Activated naive CD4-positive, alpha-beta T cell treated with anti-CD3 and anti-CD28 coated beads for 36 hours (primary cell): Measurements from ENCODE around the gene SNX20. TPM values are rescaled to one million over a fixed set of nuclear protein-coding genes. Genes with fewer than 3 reads are reported as not detected.

ENCODE experiments used
- CTCF ChIA-PET: fragments of 350-600 bp; sonication (Branson Sonifier 250); formaldehyde crosslinking; loops from one replicate; lab custom pipeline; 2021; ENCODE audit warnings: antibody characterized with exemption; lab: Charles Lee
- DNase-seq: peaks from one replicate; pipeline ENCODE4 v3.0.0-alpha.2; 2020
- H3K27ac Mint-ChIP-seq: one replicate; pipeline ENCODE4 v1.8.0; 2021; ENCODE audit warnings: mild to moderate bottlenecking, mixed read lengths
- H3K27me3 Mint-ChIP-seq: one replicate; pipeline ENCODE4 v1.8.0; 2021; ENCODE audit warnings: low read depth, mixed read lengths
- H3K36me3 Mint-ChIP-seq: one replicate; pipeline ENCODE4 v1.8.0; 2021; ENCODE audit warnings: low read depth, mixed read lengths
- H3K4me1 Mint-ChIP-seq: one replicate; pipeline ENCODE4 v1.8.0; 2021; ENCODE audit warnings: low read depth, mixed read lengths
- H3K4me3 Mint-ChIP-seq: one replicate; pipeline ENCODE4 v1.8.0; 2021; ENCODE audit warnings: mild to moderate bottlenecking, moderate library complexity, mixed read lengths
- H3K9me3 Mint-ChIP-seq: one replicate; pipeline ENCODE4 v1.8.0; 2021; ENCODE audit warnings: mixed read lengths
- intact Hi-C: fragments of 100-400 bp; cut with micrococcal nuclease; formaldehyde crosslinking; loops from one replicate; pipeline ENCODE4 v1.15.1; 2023
- total RNA-seq, 2 experiments: library from RNA; stranded (reverse); gene quantifications; one replicate each; pipeline ENCODE4 v1.2.3, GENCODE V29; 2021

Gene SNX20
- total RNA-seq, 2 experiments from 2014 or later, result 29.6 to 30.3 TPM

- Mint-ChIP-seq H3K27me3 (no peaks in the 10 kb centered on the region), H3K27ac (peak overlapping the region; percentile 60), H3K4me3 (no peak overlapping the region), H3K36me3 (peaks cover 63% of the 10 kb centered on the region), H3K9me3 (peaks cover 23% of the 10 kb centered on the region), H3K4me1 (peaks cover 40% of the 10 kb centered on the region)
- no peak for DNase-seq
- intact Hi-C loops, result no loop called here
- CTCF ChIA-PET, result interaction anchor here (0.5 to 24.9 kb wide), 6 partner anchors 8 to 162 kb away, joined by 3 to 532 read pairs (median 128); partner anchors contain the start of gene CYLD
Measured at GRCh38 chr16:50675686-50676610, 5.2 kb downstream of the SNX20 start.

GRCh38 chr16:50674831-50675230 is 6.3 kb downstream of the SNX20 start:
- H3K9me3 Mint-ChIP-seq, result peaks cover 23% of the 10 kb centered on the region
- no peak for DNase-seq
- H3K4me3 Mint-ChIP-seq, result no peak overlapping the region
- peaks cover 36% of the 10 kb centered on the region for H3K4me1 Mint-ChIP-seq
- H3K36me3 Mint-ChIP-seq, result peaks cover 68% of the 10 kb centered on the region
- H3K27ac Mint-ChIP-seq, result no peak overlapping the region
- CTCF ChIA-PET, result interaction anchor here (0.5 to 24.9 kb wide), 6 partner anchors 7 to 216 kb away, joined by 3 to 532 read pairs (median 128); partner anchors contain the start of gene CYLD
- intact Hi-C loops, result no loop called here
- no peaks in the 10 kb centered on the region for H3K27me3 Mint-ChIP-seq

- Mint-ChIP-seq H3K9me3 (peaks cover 23% of the 10 kb centered on the region), H3K4me1 (peaks cover 26% of the 10 kb centered on the region), H3K4me3 (no peak overlapping the region), H3K36me3 (peaks cover 69% of the 10 kb centered on the region), H3K27me3 (no peaks in the 10 kb centered on the region), H3K27ac (no peak overlapping the region)
- DNase-seq, result no peak
- CTCF ChIA-PET, result interaction anchor here (0.6 to 24.9 kb wide), 6 partner anchors 6 to 332 kb away, joined by 3 to 532 read pairs (median 251); partner anchors contain the start of genes CYLD and SNX20
- intact Hi-C loops, result no loop called here
Measured at GRCh38 chr16:50673496-50674275, 7.4 kb downstream of the SNX20 start.

GRCh38 chr16:50671644-50672260 is 9.4 kb downstream of the SNX20 start:
- peaks cover 60% of the 10 kb centered on the region for H3K36me3 Mint-ChIP-seq
- intact Hi-C loops, result loop anchor here (1.0 kb wide), 2 partner anchors 76 to 135 kb away; no protein-coding TSS in a partner anchor
- no peaks in the 10 kb centered on the region for H3K27me3 Mint-ChIP-seq
- H3K4me3 Mint-ChIP-seq, result no peak overlapping the region
- CTCF ChIA-PET, result interaction anchor here (0.6 to 24.9 kb wide), 24 partner anchors 9 to 345 kb away, joined by 3 to 532 read pairs (median 4); partner anchors contain the start of genes CYLD and SNX20
- peak overlapping the region; percentile 84 for H3K27ac Mint-ChIP-seq
- peaks cover 29% of the 10 kb centered on the region for H3K4me1 Mint-ChIP-seq
- H3K9me3 Mint-ChIP-seq, result peaks cover 23% of the 10 kb centered on the region
- peak; percentile 82 for DNase-seq

- H3K27ac Mint-ChIP-seq, result peak overlapping the region; percentile 30
- CTCF ChIA-PET, result interaction anchor here (0.7 to 24.9 kb wide), 8 partner anchors 9 to 344 kb away, joined by 3 to 532 read pairs (median 6); partner anchors contain the start of genes CYLD and SNX20
- intact Hi-C loops, result no loop called here
- peaks cover 30% of the 10 kb centered on the region for H3K4me1 Mint-ChIP-seq
- no peaks in the 10 kb centered on the region for H3K27me3 Mint-ChIP-seq
- DNase-seq, result no peak
- no peak overlapping the region for H3K4me3 Mint-ChIP-seq
- H3K36me3 Mint-ChIP-seq, result peaks cover 48% of the 10 kb centered on the region
- H3K9me3 Mint-ChIP-seq, result peaks cover 23% of the 10 kb centered on the region
Measured at GRCh38 chr16:50670476-50670875, 10.6 kb downstream of the SNX20 start.

GRCh38 chr16:50669741-50670140 is 11.4 kb downstream of the SNX20 start:
- H3K27me3 Mint-ChIP-seq, result no peaks in the 10 kb centered on the region
- H3K36me3 Mint-ChIP-seq, result peaks cover 41% of the 10 kb centered on the region
- CTCF ChIA-PET, result interaction anchor here (0.9 to 24.9 kb wide), 6 partner anchors 11 to 137 kb away, joined by 3 to 532 read pairs (median 127); partner anchors contain the start of genes CYLD and SNX20
- no peak for DNase-seq
- peaks cover 23% of the 10 kb centered on the region for H3K9me3 Mint-ChIP-seq
- intact Hi-C loops, result no loop called here
- H3K4me3 Mint-ChIP-seq, result no peak overlapping the region
- H3K4me1 Mint-ChIP-seq, result peaks cover 35% of the 10 kb centered on the region
- no peak overlapping the region for H3K27ac Mint-ChIP-seq

GRCh38 chr16:50668368-50669008 is 12.6 kb downstream of the SNX20 start:
- Mint-ChIP-seq H3K36me3 (peaks cover 31% of the 10 kb centered on the region), H3K27ac (peak overlapping the region; percentile 94), H3K4me3 (no peak overlapping the region)

GRCh38 chr16:50667497-50668367 is 13.4 kb downstream of the SNX20 start:
- peak overlapping the region; percentile 76 for H3K4me3 Mint-ChIP-seq
- CTCF ChIA-PET, result interaction anchor here (0.8 to 24.9 kb wide), 32 partner anchors 13 to 643 kb away, joined by 3 to 532 read pairs (median 4); partner anchors contain the start of genes CNEP1R1, CYLD and SNX20
- DNase-seq, result peak; percentile 38
- peak overlapping the region; percentile 94 for H3K27ac Mint-ChIP-seq
- intact Hi-C loops, result loop anchor here (1.0 to 2.0 kb wide), 5 partner anchors 17 to 341 kb away; no protein-coding TSS in a partner anchor
- H3K9me3 Mint-ChIP-seq, result peaks cover 16% of the 10 kb centered on the region
- H3K4me1 Mint-ChIP-seq, result peaks cover 35% of the 10 kb centered on the region
- H3K36me3 Mint-ChIP-seq, result peaks cover 25% of the 10 kb centered on the region
- no peaks in the 10 kb centered on the region for H3K27me3 Mint-ChIP-seq

More at GRCh38 chr16:50668368-50669008, 12.6 kb downstream of the SNX20 start:
- no peak for DNase-seq
- Mint-ChIP-seq H3K4me1 (peaks cover 35% of the 10 kb centered on the region), H3K9me3 (peaks cover 20% of the 10 kb centered on the region), H3K27me3 (no peaks in the 10 kb centered on the region)
- CTCF ChIA-PET, result interaction anchor here (0.8 to 24.9 kb wide), 18 partner anchors 12 to 341 kb away, joined by 3 to 532 read pairs (median 4); partner anchors contain the start of genes CYLD and SNX20
- intact Hi-C loops, result no loop called here

- DNase-seq, result peak; percentile 71
- intact Hi-C loops, result loop anchor here (1.0 to 2.0 kb wide), 5 partner anchors 18 to 340 kb away; no protein-coding TSS in a partner anchor
- Mint-ChIP-seq H3K36me3 (peaks cover 16% of the 10 kb centered on the region), H3K9me3 (peaks cover 9% of the 10 kb centered on the region), H3K4me1 (peaks cover 35% of the 10 kb centered on the region), H3K27ac (peak overlapping the region; percentile 94), H3K4me3 (peak overlapping the region; percentile 76), H3K27me3 (no peaks in the 10 kb centered on the region)
- CTCF ChIA-PET, result interaction anchor here (0.6 to 24.9 kb wide), 44 partner anchors 13 to 642 kb away, joined by 3 to 532 read pairs (median 6); partner anchors contain the start of genes CNEP1R1, CYLD and SNX20
Measured at GRCh38 chr16:50666658-50667496, 14.2 kb downstream of the SNX20 start.
